ENCODE measurements around the gene B4GALNT4.
"Not testable (repeated sequence)": the region's sequence is repeated elsewhere in the genome, so short reads cannot be mapped to it uniquely, and the experiment has no call there.

The B4GALNT4 gene

DNA sequence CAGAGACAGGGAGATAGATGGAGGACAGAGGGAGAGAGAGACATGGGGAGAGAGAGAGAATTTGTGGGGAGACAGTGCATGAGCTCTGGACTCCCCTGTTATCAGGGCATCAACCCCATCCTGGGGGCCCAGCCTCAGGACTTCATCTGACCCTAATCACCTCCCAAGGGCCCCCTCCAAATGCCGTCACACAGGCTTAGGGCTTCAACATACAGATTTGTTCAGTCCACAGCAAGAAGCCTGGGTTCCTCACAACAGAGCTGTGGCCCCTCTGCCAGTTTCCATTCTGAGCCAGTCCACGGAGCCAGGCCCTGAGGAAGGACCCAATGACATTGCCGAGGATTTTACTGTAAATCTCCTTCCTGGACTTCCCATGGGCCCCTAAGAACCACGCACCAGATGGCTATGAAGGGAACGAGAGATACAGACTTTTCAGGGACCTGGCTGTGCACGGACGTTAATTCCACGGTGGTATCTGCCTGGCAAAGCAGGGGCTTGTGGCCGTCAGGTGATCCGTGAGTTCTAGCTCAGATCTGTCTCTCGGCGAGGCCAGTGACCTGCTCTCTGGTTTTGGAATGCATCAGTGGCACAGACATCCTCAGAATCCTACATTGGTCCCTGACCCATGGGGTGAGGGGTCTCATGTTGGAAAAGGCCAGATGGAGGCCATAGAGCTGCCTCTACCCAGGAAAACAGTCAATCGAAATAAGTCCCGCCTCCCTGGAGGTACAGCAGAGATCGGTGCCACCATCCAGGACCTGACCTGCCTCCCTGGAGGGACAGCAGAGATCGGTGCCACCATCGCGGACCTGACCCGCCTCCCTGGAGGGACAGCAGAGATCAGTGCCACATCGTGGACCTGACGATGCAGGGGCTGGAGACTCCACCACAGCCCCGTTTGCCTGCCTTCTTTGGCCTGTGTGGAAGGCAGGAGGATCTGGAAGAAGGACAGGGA lies 8.7 kb upstream of the B4GALNT4 start:
- DNase-seq, result no peak

DNA sequence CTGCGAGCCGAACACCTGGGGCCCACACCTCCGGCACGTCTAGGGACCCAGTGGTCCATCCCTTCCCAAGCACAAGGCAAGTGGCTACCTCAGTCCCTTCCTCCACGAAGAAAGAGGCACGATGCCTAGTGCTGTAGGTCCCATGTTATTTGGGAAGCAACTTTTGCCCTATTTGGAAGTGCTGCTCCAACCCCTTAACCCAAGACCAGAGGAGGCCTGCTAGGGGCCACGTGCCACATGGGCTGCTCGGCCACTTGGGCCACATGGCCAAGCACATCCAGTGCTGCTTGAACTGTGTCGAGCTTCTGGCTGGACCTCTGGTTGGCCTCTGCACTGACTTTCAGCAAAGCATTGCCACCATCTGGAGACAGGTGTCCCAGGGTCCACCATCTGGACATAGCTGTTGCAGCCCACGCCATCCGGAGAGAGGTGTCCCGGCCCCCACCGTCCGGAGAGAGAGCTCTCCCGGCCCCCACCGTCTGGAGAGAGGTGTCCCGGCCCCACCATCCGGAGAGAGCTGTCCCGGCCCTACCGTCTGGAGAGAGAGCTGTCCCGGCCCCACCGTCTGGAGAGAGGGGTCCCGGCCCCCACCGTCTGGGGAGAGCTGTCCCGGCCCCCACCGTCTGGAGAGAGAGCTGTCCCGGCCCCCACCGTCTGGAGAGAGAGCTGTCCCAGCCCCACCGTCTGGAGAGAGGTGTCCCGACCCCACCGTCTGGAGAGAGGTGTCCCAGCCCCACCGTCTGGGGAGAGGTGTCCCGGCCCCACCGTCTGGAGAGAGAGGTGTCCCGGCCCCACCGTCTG lies 6.5 kb upstream of the B4GALNT4 start:
- no peak for DNase-seq

DNA sequence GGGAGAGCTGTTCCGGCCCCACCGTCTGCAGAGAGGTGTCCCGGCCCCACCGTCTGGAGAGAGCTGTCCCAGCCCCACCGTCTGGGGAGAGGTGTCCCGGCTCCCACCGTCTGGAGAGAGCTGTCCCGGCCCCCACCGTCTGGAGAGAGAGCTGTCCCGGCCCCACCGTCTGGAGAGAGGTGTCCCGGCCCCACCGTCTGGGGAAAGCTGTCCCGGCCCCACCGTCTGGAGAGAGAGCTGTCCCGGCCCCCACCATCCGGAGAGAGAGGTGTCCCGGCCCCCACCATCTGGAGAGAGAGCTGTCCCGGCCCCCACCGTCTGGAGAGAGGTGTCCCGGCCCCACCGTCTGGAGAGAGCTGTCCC lies 5.9 kb upstream of the B4GALNT4 start:
- not testable (repeated sequence) for DNase-seq

DNA sequence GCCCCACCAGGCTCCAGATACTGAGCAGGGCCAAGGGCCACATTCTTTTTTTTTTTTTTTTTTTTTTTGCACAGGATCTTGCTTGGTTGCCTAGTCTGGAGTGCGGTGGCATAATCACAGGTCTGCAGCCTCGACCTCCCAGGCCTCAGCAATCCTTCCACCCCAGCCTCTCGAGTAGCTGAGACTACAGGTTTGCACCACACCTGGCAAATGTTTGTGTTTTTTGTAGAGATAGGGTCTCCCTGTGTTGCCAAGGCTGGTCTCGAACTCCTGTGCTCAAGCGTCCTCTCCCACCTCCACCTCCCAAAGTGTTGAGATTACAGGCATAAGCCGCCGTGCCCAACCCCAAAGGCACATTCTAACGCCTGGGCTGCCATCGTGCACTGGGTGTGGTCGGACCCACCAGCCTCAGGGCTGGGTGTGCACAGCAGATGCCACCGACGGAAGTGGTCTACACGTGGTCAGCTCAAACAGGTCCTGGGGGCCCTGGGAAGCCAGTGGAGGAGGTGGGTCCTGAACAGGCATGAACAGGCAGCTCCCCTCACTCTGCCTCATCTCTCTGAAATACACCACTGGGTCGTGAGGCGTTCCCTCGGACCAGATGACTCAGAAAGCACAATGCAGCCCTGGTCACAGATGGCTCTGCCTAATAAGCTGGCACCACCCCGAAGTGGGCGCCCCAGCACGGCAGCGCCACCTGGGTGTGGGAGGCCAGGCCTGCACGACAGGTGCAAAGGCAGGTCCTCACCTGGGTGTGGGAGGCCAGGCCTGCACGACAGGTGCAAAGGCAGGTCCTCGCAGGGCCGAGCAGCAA lies 5.1 kb upstream of the B4GALNT4 start:
- peak; percentile 55 for DNase-seq

DNA sequence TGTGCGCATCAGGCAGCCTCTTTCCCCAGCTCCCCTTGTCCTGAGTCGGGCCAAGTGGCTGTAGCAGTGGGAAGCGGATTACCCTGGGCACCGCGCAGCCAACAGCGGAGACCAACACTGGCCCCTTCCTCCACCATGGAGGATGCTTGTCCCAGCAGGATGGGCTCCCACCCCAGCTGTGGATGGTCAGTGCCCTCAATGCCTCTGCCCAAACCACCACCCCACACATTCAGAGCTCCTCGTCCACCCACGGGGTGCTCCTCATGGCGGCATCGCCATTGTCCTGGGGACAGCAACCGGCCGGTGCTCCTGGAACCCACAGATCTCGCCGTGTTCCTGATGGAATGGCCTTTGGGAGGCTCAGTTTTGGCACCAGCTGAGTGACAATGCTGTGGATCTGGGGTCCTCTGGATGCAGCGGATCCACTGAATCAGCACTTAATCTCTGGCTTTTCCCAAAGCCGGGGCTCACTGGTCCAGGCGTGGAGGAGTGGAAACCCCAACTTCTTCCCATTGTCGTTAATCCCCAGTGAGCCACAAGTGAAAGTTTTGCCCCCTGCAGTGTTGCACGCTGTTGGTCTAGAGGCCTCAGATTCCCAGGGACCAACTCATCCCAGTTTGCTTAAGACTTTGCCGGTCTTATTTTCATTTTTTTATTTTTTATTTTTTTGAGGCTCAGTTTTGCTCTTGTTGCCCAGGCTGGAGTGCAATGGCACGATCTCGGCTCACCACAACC lies 4.1 kb upstream of the B4GALNT4 start:
- no peak for DNase-seq

DNA sequence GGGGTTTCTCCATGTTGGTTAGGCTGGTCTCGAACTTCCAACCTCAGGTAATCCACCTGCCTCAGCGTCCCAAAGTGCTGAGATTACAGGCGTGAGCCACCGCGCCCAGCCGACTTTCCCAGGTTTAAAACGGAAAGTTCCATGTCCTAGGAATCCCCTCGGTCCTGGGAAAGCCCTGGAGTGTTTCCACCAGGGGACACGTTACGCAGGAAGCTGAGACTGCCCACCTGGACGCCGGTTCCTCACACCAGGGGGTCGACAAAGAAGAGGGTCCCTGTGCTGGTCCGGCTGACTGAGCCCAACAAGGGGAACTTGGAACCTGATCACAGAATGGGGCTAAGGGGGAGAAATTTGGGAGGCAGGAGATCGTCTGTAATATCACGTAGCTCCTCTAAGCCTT lies 3.5 kb upstream of the B4GALNT4 start:
- DNase-seq, result no peak

DNA sequence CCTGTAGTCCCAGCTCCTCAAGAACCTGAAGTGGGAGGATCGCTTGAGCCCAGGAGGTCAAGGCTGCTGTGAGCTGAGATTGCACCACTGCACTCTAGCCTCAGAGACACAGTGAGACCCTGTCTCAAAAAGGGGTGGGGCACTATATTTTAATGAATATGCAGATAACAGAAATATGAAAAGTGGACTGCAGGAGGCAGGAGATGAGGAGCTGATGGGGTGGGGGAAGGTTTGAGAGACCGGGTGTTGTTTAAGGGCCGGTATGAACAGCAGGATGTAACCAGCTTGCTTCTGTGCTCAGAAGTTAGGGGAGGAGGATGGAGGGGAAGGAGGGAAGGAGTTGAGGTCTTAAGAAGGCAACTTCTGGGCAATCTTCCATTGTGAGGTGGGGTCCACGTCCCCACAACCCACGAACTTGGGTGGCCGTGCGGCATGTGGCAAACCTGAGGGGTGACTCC lies 1.3 kb upstream of the B4GALNT4 start:
- DNase-seq, result no peak

DNA sequence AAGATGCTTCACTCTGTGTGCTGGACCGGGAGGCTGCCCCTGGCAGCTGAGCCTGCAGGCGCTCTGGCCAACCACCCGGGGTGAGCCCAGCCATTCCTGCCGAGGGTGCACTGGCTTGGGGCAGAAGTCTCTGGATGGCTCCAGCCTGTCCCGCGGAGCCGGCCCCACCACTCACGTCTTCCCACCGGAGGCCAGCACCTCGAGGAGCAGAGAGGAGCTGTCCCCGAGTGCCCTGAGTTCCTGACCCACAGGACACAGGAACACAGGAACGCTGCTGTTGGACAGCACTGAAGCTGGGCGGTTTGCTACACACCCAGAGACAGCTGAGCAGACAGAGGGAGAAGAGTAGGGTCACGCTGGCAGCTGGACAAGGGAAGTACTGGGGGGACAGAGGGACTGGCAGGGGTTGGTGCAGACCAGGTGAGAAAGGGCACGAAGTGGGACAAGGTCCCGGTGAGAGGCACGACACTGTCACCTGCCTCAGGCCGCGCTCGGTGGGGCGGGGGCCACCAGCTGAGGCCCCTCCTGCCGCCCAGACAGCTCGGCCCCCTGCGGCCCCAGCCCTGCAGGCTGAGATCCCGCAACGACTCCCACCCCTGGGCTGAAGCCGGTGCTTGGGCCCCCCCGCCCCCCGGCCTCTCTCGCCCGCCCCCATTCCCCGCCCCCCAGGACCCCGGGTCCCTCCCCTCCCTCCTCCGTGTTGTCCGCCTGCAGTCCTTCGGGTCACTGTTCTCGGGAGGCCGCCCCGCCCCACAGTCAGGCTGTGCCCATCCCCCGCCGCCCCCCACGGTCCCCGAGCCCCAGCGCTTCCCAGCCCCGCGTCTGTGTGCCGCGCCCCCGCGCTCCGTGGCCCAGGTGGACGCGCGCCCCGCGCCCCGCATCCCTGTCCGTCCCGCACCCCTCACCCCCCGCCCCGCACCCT lies 624 bp upstream of the B4GALNT4 start:
- no peak for DNase-seq

DNA sequence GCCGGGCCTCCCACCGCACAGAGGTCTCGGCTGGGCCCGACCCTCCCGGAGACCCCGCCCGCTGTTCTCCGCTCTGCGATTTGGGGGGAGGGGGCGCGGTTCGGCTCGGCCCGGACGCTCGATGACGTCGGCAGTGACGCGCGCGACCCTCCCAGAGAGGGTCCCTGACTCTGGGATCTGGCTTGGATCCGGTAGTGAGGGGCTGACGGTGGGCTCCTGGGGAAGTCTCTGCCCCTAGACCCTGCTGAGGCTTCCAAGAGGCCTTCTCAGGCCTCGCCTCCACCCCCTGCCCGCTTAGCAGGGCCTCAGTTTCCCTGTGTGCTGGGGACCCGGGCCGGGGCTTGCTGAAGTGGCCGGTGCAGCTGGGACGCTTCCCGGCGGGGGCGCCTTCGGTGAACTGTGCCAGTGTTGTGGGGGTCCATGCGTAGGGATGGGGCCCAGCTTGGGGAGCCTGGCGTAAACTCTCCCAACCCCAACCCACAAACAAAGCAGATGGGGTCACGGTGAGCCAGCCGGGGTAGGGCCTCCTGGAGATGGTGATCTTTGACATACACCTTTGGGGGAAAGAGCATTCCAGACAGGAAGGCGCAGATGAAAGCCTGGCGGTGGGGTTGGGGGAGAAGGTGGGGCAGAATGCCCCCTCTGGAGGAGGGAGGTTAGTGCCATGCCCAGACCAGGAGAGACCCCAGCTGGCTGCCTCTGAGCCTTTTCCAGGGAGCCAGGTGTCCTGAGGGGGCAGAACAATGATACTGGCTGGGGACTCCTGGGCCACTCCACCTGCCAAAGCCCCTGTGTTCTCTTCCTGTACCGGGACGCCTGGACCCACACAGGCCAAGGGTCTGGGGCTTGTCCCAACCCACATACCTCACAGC lies 1.0 kb downstream of the B4GALNT4 start:
- DNase-seq, result no peak

DNA sequence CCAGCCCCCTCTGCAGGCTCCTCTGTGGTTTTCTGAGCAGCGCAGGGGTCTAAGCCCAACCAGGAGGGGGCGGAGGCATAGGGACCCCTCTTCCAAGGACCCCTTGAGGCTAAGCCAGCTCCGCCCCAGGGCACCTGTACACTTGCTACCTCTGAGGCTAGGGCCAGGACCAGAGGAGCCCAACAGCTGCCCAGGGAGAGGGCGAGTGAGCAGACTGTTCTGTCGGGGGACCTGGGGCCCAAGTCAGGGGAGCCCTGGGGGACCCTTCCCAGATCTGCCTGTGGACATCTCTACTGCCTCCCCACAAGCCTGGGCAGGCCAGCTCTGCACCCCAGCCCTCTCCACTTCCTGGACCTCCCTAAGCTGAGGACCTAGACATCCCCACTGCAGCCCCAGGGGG lies 1.8 kb downstream of the B4GALNT4 start:
- no peak for DNase-seq

DNA sequence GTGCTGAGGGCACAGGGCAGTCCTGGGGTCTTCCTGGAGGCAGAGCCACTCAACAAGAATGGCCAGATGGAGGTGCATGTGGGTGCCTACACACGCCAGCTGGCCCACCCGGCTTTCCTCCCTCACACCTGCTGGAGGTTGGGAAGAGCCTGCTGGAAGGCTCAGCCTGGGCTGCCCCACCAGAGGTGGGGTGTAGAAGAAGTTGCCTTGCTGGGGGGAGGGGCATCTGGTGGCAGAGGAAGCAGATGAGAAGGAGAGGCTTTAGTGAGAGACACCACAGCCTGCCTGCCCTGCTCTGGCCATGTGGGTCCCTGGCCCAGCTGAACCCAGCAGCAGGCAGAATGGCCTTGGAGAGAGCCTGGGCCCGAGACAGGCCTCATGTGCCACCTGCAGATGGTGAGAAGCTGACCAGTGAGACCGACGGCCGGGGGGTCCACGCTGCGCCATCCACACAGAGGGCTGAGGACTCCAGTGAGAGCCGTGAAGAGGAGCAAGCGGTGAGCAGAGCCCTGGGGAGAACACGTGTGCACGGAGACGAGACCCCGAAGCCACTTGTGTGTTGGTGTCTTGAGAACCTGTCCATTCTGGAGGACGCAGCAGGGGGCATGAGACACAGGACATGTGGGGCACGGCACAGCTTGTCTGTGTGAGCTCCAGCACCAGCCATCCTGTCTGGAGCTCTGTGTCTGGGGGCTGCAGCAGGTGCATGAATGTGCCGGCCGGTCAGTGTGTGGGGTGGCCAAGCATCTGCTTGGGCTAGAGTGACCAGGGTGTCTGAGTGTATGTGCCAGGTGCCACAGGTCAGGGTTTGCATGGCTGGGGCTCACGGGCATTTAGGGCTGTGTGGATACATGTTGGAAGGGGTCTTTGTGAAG lies 2.7 kb downstream of the B4GALNT4 start:
- no peak for DNase-seq

DNA sequence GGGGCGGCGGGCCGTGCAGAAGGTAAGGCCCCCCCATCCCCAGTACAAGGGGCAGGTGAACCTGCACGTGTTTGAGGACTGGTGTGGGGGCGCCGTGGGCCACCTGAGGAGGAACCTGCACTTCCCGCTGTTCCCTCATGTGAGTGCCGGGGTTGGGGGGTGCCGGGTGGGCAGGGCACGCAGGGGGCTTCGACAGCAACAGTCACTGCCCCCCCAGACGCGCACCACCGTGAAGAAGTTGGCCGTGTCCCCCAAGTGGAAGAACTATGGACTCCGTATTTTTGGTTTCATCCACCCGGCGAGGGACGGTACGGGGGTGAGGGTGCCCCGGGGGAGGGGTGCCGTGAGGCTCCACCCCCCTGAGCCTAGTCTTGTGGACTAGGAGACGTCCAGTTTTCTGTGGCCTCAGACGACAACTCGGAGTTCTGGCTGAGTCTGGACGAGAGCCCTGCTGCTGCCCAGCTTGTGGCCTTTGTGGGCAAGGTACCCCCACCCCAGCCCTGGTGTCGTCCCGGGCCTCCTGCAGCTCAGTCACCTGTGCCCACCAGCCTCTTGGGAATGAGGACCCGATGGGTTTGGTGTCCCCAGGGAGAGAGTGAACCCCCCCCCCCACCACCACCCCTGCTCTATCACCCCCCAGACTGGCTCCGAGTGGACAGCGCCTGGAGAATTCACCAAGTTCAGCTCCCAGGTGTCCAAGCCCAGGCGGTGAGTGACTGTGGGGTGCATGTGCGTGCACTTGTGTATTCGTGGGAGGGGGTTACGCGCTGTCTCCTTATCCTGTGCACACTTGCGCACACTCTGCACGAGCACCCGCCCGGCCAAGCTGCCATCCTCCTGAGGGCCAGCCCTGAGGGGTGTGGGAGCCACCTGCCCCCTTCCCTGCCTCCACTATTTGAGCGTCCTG lies 3.8 kb downstream of the B4GALNT4 start:
- DNase-seq, result no peak

DNA sequence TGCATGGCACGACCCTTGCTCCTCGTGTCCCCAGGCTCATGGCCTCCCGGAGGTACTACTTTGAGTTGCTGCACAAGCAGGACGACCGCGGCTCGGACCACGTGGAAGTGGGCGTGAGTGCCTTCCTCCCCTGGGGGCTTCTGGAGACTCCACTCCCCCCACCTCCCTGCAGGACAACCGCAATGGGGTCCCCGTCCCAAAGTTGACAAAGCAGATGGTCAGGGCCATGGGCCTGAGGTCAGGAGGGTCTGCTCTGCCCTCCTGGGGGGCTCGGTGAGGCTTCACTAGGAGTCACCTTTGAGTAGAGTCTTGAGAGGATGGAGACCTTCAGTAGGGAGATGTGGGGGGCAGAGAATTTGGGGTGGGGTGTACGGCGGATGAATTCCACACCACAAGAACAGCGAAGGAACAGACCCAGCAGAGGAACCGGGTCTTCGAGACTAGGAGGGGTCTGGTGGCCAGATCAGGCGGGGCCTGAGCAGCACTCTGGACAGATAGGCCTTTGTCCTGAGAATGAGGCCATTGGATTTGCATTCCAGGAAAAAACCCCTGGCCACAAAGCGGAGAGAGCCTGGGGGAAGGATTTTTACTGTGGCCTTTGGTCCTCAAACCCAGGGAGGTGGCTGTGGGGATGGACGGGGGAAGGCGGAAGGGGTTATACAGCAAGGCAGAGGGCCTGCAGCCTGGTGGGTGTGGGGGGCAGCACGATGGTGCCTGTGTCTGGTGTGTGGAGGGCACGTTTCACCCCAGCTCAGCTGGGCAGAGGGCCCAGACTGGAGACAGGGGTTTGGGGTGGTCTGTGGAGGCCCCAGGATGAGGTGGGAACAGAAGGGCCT lies 4.6 kb downstream of the B4GALNT4 start:
- DNase-seq, result no peak

DNA sequence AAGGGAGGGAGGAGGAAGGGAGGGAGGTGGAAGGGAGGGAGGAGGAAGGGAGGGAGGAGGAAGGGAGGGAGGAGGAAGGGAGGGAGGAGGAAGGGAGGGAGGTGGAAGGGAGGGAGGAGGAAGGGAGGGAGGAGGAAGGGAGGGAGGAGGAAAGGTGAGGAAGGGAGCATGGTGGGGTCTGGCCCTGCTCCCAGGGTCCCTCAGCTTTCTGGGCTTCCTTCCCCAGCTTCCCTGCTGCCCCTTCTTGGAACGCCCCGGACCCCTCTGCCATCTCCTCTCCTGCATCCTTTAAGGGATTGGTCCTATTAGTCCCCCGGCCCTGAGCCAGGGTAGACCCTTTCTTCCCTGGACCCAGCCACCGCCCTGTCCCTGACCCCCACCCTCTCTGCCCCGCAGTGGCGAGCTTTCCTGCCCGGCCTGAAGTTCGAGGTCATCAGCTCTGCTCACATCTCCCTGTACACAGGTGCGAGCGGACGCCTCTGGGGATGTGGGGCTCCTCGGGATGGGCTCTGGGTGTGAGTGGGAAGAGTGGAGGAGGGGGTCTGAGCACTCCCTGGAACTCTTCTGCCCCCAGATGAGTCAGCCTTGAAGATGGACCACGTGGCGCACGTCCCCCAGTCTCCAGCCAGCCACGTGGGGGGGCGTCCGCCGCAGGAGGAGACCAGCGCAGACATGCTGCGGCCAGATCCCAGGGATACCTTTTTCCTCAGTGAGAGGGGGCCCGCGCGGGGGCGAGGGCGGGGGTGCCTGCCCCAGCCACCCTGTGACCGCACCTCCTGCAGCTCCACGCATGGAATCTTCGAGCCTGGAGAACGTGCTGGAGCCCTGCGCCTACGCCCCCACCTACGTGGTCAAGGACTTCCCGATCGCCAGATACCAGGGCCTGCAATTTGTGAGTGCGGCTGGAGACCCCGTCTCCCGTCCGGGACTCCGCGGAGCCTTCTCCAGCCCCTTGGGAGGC lies 6.0 kb downstream of the B4GALNT4 start:
- no peak for DNase-seq

DNA sequence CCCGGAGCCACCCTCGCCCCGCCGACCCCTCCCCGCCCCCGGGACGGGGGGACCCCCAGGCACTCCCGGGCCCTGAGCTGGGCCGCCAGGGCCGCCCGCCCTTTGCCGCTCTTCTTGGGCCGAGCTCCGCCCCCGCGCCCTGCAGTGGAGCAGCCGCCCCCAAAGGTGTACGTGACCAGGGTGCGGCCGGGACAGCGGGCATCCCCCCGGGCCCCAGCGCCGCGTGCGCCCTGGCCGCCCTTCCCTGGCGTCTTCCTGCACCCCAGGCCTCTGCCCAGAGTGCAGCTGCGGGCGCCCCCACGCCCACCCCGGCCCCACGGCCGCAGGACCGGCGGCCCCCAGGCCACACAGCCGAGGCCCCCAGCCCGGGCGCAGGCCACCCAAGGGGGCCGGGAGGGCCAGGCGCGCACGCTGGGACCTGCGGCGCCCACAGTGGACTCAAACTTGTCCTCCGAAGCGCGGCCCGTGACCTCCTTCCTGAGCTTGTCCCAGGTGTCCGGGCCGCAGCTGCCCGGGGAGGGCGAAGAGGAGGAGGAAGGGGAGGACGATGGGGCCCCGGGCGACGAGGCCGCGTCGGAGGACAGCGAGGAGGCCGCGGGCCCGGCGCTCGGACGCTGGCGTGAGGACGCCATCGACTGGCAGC lies 7.4 kb downstream of the B4GALNT4 start:
- no peak for DNase-seq

Measured in NCI-H1092 (cell line).